Measurements from ENCODE around the gene HOXA4. TPM values are rescaled to one million over a fixed set of nuclear protein-coding genes. Genes with fewer than 3 reads are reported as not detected.

The HOXA4 gene
- total RNA-seq, 1 donor from 2014 or later = 1.1 TPM

- intact Hi-C loops (cut with DNase I) = no loop called here
- DNase-seq (ENCODE audit: low spot score) = no peak
Observed at GRCh38 chr7:27141137-27141922, 10.8 kb upstream of the HOXA4 start.

GRCh38 chr7:27140126-27140857 lies 9.7 kb upstream of the HOXA4 start:
- intact Hi-C loops (cut with DNase I) = no loop called here

GRCh38 chr7:27139334-27140125 lies 9.0 kb upstream of the HOXA4 start:
- intact Hi-C loops (cut with DNase I) = no loop called here
- no peak for DNase-seq (ENCODE audit: low spot score)

More at GRCh38 chr7:27140126-27140857, 9.7 kb upstream of the HOXA4 start:
- no peak for DNase-seq (ENCODE audit: low spot score)

DNA sequence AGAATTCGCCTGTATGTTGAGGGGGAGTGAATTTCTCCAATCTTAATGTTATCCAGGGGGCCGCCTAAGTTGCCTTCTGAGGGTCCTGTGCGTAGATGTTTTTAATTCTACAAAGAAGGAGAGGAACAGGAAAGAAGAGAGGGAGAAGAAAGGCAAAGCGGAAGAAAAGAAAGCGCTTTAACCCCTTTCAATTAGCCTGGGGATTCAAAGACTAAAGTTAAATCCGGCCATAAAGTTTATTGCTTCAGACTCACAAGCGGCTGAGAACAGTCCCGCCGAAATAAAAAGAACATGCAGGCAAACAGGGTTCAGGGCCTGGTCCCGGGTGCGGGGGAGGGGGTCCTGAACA lies 8.4 kb upstream of the HOXA4 start:
- no peak for DNase-seq (ENCODE audit: low spot score)
- intact Hi-C loops (cut with DNase I) = no loop called here

DNA sequence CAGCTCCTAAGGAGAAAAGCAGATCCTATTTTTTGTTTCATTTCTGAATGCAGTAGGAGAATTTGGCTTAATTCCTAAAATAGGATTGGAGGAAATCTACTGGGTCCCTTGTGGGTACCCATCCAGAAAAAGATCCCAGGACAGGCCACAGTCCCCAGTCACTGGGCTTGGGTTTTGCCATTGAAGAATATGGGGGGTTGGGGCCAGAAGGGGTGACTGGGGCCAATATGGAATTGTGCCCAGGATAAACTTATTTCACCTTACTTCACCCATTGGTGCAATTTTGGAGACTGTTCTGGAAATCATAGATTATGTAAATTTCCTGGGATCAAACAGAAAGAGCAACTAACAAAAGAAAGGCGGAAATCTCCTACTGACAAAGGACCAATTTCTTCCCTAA lies 7.9 kb upstream of the HOXA4 start:
- no peak for DNase-seq (ENCODE audit: low spot score)
- intact Hi-C loops (cut with DNase I) = no loop called here

DNA sequence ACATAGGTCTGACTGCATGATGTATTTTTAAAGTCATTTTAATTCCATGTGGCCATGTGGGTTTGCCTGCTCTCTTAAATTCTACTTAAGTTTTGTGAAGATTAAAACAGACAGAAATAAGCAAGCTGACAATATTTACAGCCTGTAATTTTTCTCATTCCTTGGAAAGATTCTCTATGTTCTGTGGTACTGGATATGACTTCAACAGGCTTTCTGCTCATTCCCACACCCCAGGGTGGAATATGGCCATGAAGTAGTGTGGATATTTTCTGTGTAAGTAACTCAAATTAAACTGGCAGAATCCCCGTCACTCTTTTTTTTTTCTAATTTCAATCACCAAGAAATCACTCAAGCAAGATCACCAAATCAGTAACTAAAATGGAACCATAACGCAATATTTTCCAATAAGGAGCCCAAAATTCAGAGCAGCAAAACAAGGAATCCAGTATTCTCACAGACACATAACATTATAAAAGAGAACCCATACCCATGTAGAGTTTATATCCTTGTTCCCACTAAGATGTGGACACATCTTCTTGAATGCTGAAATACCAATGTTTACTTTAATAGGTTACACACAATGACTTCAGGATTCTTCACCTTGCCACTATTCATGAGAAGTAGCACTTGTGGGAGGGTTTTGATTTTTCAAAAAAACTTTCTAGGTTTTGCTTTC lies 7.2 kb upstream of the HOXA4 start:
- DNase-seq (ENCODE audit: low spot score) = no peak
- intact Hi-C loops (cut with DNase I) = no loop called here

DNA sequence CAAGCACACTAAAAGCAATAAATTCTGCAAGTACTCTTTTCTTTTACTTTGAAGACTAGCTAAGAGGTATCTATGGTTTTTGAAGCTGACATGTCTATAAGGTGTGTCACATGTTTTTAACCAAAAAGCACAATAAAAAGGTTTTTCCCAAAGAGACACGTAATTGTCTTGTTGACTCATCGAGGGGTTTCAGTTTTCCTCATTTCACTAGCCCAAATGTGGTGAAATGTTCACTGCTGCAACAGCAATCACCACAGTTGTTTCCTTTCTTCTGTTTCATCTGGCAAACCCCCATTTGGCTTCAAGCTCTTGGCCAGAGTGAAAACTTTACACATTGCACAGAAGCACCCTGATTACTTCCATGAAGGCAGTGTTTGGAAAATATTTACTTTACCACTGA lies 3.8 kb upstream of the HOXA4 start:
- intact Hi-C loops (cut with DNase I) = loop anchor here (5.0 kb wide), 1 partner anchor 272 kb away; the partner anchor contains the start of gene SKAP2
- no peak for DNase-seq (ENCODE audit: low spot score)

- intact Hi-C loops (cut with DNase I) = loop anchor here (5.0 kb wide), 1 partner anchor 271 kb away; the partner anchor contains the start of gene SKAP2
- DNase-seq (ENCODE audit: low spot score) = no peak
Observed at GRCh38 chr7:27133409-27134231, 3.1 kb upstream of the HOXA4 start.

DNA sequence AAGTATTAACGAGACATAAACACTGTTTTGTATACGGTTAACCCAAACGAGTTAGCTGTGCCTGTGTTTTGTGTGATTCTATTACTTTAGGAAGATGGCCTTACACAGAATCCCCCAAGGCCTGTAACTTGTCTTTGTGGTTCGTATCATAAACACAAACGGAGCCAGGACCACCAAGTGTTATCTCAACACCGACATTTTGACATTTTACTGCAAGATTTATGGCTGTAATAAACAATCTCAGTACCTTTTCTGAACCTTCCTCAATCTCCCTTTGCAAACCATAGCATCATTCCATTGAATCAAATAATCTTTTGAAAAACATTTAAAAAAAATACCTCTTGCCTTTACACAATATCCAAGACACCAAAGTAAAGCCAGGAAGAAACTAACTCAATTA lies 2.4 kb upstream of the HOXA4 start:
- intact Hi-C loops (cut with DNase I) = loop anchor here (5.0 kb wide), 1 partner anchor 271 kb away; the partner anchor contains the start of gene SKAP2
- DNase-seq (ENCODE audit: low spot score) = no peak

- intact Hi-C loops (cut with DNase I) = loop anchor here (5.0 kb wide), 1 partner anchor 270 kb away; the partner anchor contains the start of gene SKAP2
- DNase-seq (ENCODE audit: low spot score) = no peak
Observed at GRCh38 chr7:27132214-27132613, 1.7 kb upstream of the HOXA4 start.

DNA sequence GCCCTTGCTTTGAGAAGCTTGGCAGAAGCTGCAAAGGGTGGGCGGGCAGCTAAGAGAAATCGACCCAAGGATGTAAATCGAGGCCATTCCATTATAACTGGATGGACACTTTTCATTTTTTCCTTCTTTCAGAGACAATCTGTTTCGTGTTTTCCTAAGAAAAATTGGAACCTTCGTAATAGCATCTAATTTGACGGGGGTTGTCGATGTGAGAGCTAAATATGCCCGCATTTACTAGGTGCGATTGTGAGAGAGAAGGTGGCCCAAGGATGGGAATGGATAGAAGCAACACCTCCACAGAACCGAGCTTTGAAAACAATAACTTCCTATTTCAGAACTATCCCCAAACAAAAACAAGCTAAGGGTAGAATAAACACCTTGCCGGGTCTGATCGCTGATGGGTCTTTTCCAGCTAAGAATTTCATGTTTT lies 848 bp upstream of the HOXA4 start:
- intact Hi-C loops (cut with DNase I) = loop anchor here (5.0 kb wide), 1 partner anchor 269 kb away; the partner anchor contains the start of gene SKAP2
- DNase-seq (ENCODE audit: low spot score) = no peak

DNA sequence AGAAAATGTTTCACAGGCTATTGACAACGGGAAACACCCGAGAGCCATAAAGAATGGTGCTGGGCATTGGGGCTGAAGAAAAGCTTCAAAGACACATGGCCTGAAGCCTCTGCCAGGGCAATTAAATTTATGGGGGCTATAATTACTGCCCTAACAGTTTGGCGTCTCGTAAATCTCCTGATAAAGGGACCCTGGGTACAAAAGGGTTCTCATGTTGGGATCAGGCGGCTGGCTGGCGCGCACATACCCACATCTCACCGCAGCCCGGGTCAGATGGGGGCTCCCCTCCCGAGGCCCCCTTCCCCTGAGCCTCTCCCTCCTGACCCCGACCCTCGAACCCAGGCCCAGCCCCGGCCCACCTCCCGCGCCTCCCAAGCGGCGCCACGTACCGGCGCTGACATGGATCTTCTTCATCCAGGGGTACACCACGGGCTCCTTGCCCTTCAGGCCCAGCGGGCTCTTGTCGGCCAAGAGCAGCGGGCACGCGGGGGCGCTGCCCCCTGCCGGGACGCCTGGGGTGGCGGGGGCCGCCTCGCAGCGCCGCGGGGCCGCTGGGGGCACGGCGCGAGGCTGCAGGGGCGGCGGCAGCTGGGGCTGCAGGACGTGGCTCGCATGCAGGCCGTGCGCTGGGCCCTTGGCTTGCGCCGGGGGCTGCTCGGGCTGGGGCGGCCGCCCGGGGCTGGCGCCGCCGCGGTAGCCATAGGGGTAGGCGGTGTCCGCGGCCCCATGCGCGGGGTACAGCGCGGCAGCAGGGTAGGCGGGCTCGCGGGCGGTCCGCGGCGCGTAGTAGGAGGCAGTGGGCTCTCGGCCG lies 623 bp downstream of the HOXA4 start:
- peak; percentile 66 for DNase-seq (ENCODE audit: low spot score)
- intact Hi-C loops (cut with DNase I) = loop anchor here (5.0 kb wide), 1 partner anchor 268 kb away; the partner anchor contains the start of gene SKAP2

DNA sequence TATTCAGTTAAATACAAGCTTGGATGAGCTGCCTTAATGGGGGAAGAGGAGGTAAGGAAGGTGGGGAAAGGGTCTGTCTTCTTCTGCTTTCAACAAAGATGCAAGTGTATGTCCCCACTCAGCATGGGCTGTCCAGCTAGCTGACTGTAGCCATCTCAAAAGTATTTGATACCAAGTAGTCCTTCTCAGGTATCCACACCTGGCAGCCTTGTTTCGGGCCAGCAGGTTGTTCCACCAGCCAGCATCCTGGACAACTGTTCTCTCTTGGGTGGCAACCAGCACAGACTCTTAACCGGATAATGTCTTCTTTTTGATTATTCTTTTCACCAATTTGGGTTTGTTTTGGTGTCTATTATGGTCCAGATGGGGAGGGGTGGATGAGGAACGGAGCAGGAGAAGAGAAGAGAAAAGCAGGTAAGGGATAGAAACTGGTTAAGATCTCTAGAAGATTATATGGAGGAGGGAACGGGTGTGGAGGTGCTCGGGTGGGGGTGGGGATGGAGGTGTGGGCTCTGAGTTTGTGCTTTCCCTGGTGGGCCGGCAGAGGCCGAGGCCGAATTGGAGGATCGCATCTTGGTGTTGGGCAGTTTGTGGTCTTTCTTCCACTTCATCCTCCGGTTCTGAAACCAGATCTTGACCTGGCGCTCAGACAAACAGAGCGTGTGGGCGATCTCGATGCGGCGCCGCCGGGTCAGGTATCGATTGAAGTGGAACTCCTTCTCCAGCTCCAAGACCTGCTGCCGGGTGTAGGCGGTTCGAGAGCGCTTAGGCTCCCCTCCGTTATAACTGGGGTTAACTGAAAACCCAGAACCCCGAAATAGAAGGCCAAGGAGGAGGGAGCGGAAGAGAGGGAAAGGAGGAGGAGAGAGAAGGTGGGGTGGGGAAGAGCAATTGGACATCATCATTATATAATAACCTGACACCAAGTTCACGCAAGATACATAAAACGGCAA lies 1.5 kb downstream of the HOXA4 start:
- DNase-seq (ENCODE audit: low spot score) = peak; percentile 69
- intact Hi-C loops (cut with DNase I) = no loop called here

GRCh38 chr7:27128034-27128433 lies 2.5 kb downstream of the HOXA4 start:
- intact Hi-C loops (cut with DNase I) = no loop called here
- DNase-seq (ENCODE audit: low spot score) = no peak

- no peak for DNase-seq (ENCODE audit: low spot score)
- intact Hi-C loops (cut with DNase I) = no loop called here
Observed at GRCh38 chr7:27126596-27127327, 3.8 kb downstream of the HOXA4 start.

DNA sequence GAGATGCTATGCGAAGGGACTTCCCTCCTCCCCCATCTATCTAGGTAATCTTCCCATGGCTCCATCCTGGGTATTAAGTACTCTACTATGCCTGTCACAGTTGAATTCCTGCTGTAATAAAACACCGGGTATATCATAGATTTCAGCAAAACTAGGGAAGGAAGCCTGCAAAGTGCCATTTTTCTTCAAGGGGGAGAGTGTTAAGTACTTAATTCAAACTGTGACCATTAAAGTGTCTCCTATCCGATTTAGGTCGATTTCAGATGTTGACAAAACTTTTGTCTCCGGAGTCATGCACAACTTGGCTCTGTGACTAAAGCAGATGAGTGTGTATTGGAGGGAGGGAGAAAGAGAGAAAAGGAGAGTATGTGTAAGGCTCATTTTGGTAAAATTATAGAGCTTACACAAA lies 4.6 kb downstream of the HOXA4 start:
- intact Hi-C loops (cut with DNase I) = no loop called here
- DNase-seq (ENCODE audit: low spot score) = no peak
